ENCODE data around the gene CLIP1. TPM values are rescaled to one million over a fixed set of nuclear protein-coding genes. Genes with fewer than 3 reads are reported as not detected.

CLIP1 gene
- polyA plus RNA-seq, 3 donors, result 6.7 to 50.9 (median 12.9) TPM

DNA sequence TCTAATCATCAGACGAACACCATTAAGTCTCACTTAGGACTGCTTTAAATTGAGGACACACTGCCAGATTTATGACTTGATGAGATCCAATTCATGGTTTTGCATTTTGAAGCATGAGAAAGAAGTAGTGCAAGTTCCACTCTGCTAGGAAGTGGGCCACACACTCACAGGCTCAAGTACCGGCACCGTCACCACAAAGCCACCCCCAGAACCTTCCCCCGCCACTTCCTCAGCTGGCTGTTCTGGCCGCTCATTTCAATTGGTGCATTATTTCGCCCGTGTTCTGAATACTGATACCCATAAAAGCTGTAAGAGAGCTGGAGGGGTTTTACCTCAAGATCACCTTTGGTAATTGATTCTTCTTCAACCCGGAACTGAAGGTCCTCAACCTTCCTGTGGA is 70.1 kb downstream of the CLIP1 start:
- peaks cover 0 to 1% (median 0%) of the 10 kb centered on the region in 3 donors for H3K27me3 Mint-ChIP-seq (ENCODE audit: low read depth in 3 of 3)
- Histone ChIP-seq H3K27ac (ENCODE audit: low read depth in 1 of 2, low read length in 2 of 2) (no peak overlapping the region), H2AFZ (ENCODE audit: insufficient read depth, low read depth, low read length, poor library complexity, severe bottlenecking) (no peak overlapping the region), H3K4me2 (replicated peaks; ENCODE audit: extremely low read depth, low read length, poor library complexity, severe bottlenecking) (no peak overlapping the region), H3K9me3 (replicated peaks in 1 of 2; ENCODE audit: control insufficient read depth in 1 of 2, insufficient read depth in 1 of 2, low read length in 2 of 2) (no peaks in the 10 kb centered on the region), H3K4me3 (replicated peaks in 1 of 3; ENCODE audit: low read depth in 2 of 3, low read length in 3 of 3) (no peak overlapping the region), H3K9ac (ENCODE audit: insufficient read depth, low read length, poor library complexity, severe bottlenecking) (no peak overlapping the region), H3K4me1 (ENCODE audit: control insufficient read depth in 1 of 2, insufficient read depth in 2 of 2, low read length in 2 of 2) (no peaks in the 10 kb centered on the region), H3K79me2 (ENCODE audit: insufficient read depth, low read length) (no peaks in the 10 kb centered on the region), H4K20me1 (ENCODE audit: insufficient read depth, low read length) (peaks cover 5% of the 10 kb centered on the region), H3K36me3 (replicated peaks in 1 of 2; ENCODE audit: control insufficient read depth in 1 of 2, insufficient read depth in 2 of 2, low read length in 2 of 2) (peaks cover 66 to 89% of the 10 kb centered on the region in 2 donors), H3K27me3 (ENCODE audit: control insufficient read depth in 2 of 2, insufficient read depth in 2 of 2, low read length in 2 of 2) (no peaks in the 10 kb centered on the region)
- H3K4me3 Mint-ChIP-seq, result no peak overlapping the region
- peaks cover 74 to 87% of the 10 kb centered on the region in 2 donors for H3K36me3 Mint-ChIP-seq
- no peaks in the 10 kb centered on the region for H3K4me1 Mint-ChIP-seq
- no peak for DNase-seq
- TF ChIP-seq, protein P1, sequence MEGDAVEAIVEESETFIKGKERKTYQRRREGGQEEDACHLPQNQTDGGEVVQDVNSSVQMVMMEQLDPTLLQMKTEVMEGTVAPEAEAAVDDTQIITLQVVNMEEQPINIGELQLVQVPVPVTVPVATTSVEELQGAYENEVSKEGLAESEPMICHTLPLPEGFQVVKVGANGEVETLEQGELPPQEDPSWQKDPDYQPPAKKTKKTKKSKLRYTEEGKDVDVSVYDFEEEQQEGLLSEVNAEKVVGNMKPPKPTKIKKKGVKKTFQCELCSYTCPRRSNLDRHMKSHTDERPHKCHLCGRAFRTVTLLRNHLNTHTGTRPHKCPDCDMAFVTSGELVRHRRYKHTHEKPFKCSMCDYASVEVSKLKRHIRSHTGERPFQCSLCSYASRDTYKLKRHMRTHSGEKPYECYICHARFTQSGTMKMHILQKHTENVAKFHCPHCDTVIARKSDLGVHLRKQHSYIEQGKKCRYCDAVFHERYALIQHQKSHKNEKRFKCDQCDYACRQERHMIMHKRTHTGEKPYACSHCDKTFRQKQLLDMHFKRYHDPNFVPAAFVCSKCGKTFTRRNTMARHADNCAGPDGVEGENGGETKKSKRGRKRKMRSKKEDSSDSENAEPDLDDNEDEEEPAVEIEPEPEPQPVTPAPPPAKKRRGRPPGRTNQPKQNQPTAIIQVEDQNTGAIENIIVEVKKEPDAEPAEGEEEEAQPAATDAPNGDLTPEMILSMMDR (IDR thresholded peaks at IDR 0.05), result no peak
- H3K27ac Mint-ChIP-seq, result no peak overlapping the region
- peaks cover 0 to 6% (median 2%) of the 10 kb centered on the region in 7 donors for H3K9me3 Mint-ChIP-seq
- intact Hi-C loops (cut with micrococcal nuclease), result no loop called here
- no CpG with 5 or more reads among the region's 8 CpGs for WGBS (ENCODE audit: insufficient coverage)

DNA sequence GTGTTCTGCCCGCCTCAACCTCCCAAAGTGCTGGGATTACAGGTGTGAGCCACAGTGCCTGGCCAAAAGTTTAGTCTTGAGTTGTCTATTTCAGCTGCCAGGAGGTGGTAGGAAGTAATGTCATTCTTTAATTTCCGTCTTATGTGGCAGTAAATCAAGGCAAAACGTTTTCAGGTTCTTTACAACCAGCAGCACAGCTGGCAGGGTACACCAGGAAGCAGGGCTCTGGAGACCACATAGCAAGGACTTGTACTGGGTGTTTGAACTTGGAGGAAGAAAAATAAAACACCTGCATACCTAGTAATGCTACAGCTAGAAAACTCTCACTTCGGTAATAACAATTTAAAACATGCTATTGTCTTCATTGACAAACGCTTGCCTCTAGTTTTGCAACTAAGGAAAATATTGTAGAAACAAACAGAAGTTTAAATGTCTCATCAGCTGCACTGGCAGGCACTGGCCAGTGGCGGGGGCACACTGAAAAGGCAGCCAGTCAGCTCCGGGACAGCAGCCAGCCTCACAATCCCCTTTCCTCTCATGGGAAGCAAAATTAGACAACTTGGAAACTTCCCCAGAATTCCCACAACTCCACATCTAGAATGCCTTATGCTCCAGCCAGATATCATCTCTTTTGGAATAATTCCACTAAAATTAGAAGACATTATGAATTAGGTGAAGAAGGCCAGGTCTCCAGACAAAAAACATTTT is 72.2 kb downstream of the CLIP1 start:
- Mint-ChIP-seq H3K27ac (no peak overlapping the region), H3K36me3 (peaks cover 69 to 83% of the 10 kb centered on the region in 2 donors), H3K27me3 (ENCODE audit: low read depth in 3 of 3) (peaks cover 0 to 1% (median 0%) of the 10 kb centered on the region in 3 donors), H3K4me1 (no peaks in the 10 kb centered on the region), H3K9me3 (no peaks in the 10 kb centered on the region), H3K4me3 (no peak overlapping the region)
- no peaks in the 10 kb centered on the region for H3K9me3 ChIP-seq (replicated peaks in 1 of 2; ENCODE audit: control insufficient read depth in 1 of 2, insufficient read depth in 1 of 2, low read length in 2 of 2)
- no peak overlapping the region for H2AFZ ChIP-seq (ENCODE audit: insufficient read depth, low read depth, low read length, poor library complexity, severe bottlenecking)
- peaks cover 76 to 99% of the 10 kb centered on the region in 2 donors for H3K36me3 ChIP-seq (replicated peaks in 1 of 2; ENCODE audit: control insufficient read depth in 1 of 2, insufficient read depth in 2 of 2, low read length in 2 of 2)
- H3K27ac ChIP-seq (ENCODE audit: low read depth in 1 of 2, low read length in 2 of 2), result no peak overlapping the region
- H4K20me1 ChIP-seq (ENCODE audit: insufficient read depth, low read length), result no peaks in the 10 kb centered on the region
- no peaks in the 10 kb centered on the region for H3K79me2 ChIP-seq (ENCODE audit: insufficient read depth, low read length)
- TF ChIP-seq, protein P1 (IDR thresholded peaks at IDR 0.05), result no peak
- intact Hi-C loops (cut with micrococcal nuclease), result no loop called here
- 90% methylated on average over 4 of the region's 7 CpGs for WGBS (ENCODE audit: insufficient coverage)
- H3K4me1 ChIP-seq (ENCODE audit: control insufficient read depth in 1 of 2, insufficient read depth in 2 of 2, low read length in 2 of 2), result no peaks in the 10 kb centered on the region
- H3K4me3 ChIP-seq (replicated peaks in 1 of 3; ENCODE audit: low read depth in 2 of 3, low read length in 3 of 3), result no peak overlapping the region
- H3K4me2 ChIP-seq (replicated peaks; ENCODE audit: extremely low read depth, low read length, poor library complexity, severe bottlenecking), result no peak overlapping the region
- H3K9ac ChIP-seq (ENCODE audit: insufficient read depth, low read length, poor library complexity, severe bottlenecking), result no peak overlapping the region
- no peaks in the 10 kb centered on the region for H3K27me3 ChIP-seq (ENCODE audit: control insufficient read depth in 2 of 2, insufficient read depth in 2 of 2, low read length in 2 of 2)
- DNase-seq, result no peak
